ENCODE data around the gene ASB6. TPM values are rescaled to one million over a fixed set of nuclear protein-coding genes. Genes with fewer than 3 reads are reported as not detected.

ASB6 gene
- total RNA-seq, 1 experiment from 2014 or later, result 17.4 TPM

DNA sequence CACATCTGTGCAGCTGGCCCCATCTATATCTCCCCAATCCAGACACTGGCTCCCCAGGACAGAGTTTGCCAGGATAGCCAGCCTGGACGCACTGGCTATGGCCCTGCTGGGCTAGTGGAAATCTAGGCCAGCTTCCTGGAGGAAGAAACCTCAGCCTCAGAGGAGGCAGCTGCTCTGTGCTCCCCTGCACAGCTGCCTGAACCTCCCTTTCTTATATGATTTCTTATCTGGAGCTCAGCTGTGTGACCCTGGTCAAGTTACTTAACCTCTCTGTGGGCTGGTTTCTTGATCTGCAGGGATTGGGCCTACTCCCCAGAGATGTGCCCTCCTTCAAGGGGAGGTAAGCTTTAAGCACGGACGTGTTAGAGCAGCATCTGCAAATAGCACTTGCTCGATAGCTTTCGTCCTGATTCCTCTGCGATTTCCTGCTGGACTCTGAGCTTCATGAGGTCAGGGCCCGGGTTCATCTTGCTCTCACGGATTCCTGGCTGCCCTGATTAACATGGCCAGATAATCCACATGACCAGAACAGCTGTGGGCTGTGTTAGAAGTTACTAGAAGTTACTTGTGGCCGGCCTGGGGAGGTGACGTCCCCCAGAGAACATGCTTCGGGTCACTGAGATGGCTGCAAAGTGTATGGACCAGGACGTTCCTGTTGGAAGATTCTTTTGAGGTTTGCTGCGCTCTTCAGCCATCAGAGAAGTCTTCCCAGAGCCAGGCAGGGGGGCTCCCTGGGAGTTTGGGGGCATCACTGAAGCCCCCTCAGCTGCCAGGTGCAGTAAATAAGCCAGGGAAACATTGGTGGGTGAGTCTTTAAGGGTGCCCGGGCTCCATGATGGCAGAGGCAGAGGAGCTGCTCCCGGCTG, 35.6 kb downstream of the ASB6 start:
- H3K27me3 ChIP-seq (replicated peaks; ENCODE audit: control insufficient read depth, insufficient read depth, low read length), result no peaks in the 10 kb centered on the region
- no TSS peak for BruUV-seq (replicated peaks)
- ChIA-PET POLR2A (interaction anchor here (1.5 kb wide), 1 partner anchor 428 kb away, joined by 3 read pairs; the partner anchor contains the start of gene IER5L), CTCF (interaction anchor here (0.9 kb wide), 1 partner anchor 464 kb away, joined by 3 read pairs; no protein-coding TSS in a partner anchor)
- Mint-ChIP-seq H3K36me3 (ENCODE audit: insufficient read depth, unreplicated experiment) (peaks cover 5% of the 10 kb centered on the region), H3K4me3 (ENCODE audit: unreplicated experiment) (no peak overlapping the region), H3K27ac (ENCODE audit: unreplicated experiment) (peak overlapping the region; percentile 83), H3K4me1 (ENCODE audit: low read depth, unreplicated experiment) (peaks cover 9% of the 10 kb centered on the region), H3K9me3 (ENCODE audit: unreplicated experiment) (no peaks in the 10 kb centered on the region), H3K27me3 (ENCODE audit: insufficient read depth, unreplicated experiment) (no peaks in the 10 kb centered on the region)
- intact Hi-C loops (cut with micrococcal nuclease; ENCODE audit: unreplicated experiment), result loop anchor here (2.0 to 5.0 kb wide), 2 partner anchors 38 to 274 kb away; no protein-coding TSS in a partner anchor
- H3K4me3 ChIP-seq (ENCODE audit: low read depth, low read length), result no peak overlapping the region
- H3K36me3 ChIP-seq (ENCODE audit: control insufficient read depth, insufficient read depth, low read length), result no peaks in the 10 kb centered on the region
- no peak for DNase-seq
- H3K9me3 ChIP-seq, result no peaks in the 10 kb centered on the region
- TF ChIP-seq, protein P1, sequence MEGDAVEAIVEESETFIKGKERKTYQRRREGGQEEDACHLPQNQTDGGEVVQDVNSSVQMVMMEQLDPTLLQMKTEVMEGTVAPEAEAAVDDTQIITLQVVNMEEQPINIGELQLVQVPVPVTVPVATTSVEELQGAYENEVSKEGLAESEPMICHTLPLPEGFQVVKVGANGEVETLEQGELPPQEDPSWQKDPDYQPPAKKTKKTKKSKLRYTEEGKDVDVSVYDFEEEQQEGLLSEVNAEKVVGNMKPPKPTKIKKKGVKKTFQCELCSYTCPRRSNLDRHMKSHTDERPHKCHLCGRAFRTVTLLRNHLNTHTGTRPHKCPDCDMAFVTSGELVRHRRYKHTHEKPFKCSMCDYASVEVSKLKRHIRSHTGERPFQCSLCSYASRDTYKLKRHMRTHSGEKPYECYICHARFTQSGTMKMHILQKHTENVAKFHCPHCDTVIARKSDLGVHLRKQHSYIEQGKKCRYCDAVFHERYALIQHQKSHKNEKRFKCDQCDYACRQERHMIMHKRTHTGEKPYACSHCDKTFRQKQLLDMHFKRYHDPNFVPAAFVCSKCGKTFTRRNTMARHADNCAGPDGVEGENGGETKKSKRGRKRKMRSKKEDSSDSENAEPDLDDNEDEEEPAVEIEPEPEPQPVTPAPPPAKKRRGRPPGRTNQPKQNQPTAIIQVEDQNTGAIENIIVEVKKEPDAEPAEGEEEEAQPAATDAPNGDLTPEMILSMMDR (IDR thresholded peaks at IDR 0.05; ENCODE audit: insufficient read depth in 1 of 2, low read depth in 1 of 2, low read length in 1 of 2, severe bottlenecking in 1 of 2, unreplicated experiment in 1 of 2), result no peak
- peaks cover 19% of the 10 kb centered on the region for H3K4me1 ChIP-seq

DNA sequence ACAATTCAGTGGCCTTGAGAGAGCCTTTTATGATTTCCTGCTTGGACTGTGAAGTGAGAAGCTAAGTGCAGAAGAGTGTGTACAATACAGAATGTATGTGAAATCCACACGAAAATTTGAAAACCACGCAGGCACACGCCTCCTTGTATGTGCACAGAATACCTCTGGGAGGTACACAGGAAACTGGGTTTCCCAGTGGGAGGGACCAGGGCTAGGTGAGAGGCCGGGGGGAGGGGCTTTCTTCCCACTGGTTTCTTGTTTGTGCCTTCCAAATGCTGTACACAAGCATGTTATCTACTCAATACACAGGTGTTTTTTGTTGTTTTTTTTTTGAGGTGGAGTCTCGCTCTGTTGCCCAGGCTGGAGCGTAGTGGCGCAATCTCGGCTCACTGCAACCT, 37.2 kb downstream of the ASB6 start:
- peaks cover 17% of the 10 kb centered on the region for H3K4me1 ChIP-seq
- POLR2A ChIA-PET, result no interaction called here
- peak in 1 of 2 experiments; percentile 39 for DNase-seq

More for the DNA sequence above, 37.2 kb downstream of the ASB6 start:
- BruUV-seq (replicated peaks), result no TSS peak
- Histone ChIP-seq H3K9me3 (no peaks in the 10 kb centered on the region), H3K4me3 (ENCODE audit: low read depth, low read length) (no peak overlapping the region), H3K27me3 (replicated peaks; ENCODE audit: control insufficient read depth, insufficient read depth, low read length) (no peaks in the 10 kb centered on the region), H3K36me3 (ENCODE audit: control insufficient read depth, insufficient read depth, low read length) (no peaks in the 10 kb centered on the region)
- peaks cover 9% of the 10 kb centered on the region for H3K4me1 Mint-ChIP-seq (ENCODE audit: low read depth, unreplicated experiment)
- H3K27me3 Mint-ChIP-seq (ENCODE audit: insufficient read depth, unreplicated experiment), result no peaks in the 10 kb centered on the region
- CTCF ChIA-PET, result interaction anchor here (0.6 kb wide), 1 partner anchor 149 kb away, joined by 3 read pairs; no protein-coding TSS in a partner anchor
- H3K36me3 Mint-ChIP-seq (ENCODE audit: insufficient read depth, unreplicated experiment), result peaks cover 5% of the 10 kb centered on the region
- TF ChIP-seq, protein P1 (IDR thresholded peaks at IDR 0.05; ENCODE audit: insufficient read depth in 1 of 2, low read depth in 1 of 2, low read length in 1 of 2, severe bottlenecking in 1 of 2, unreplicated experiment in 1 of 2), result no peak
- no peaks in the 10 kb centered on the region for H3K9me3 Mint-ChIP-seq (ENCODE audit: unreplicated experiment)
- intact Hi-C loops (cut with micrococcal nuclease; ENCODE audit: unreplicated experiment), result loop anchor here (5.0 kb wide), 1 partner anchor 272 kb away; no protein-coding TSS in a partner anchor
- no peak overlapping the region for H3K4me3 Mint-ChIP-seq (ENCODE audit: unreplicated experiment)
- H3K27ac Mint-ChIP-seq (ENCODE audit: unreplicated experiment), result no peak overlapping the region

Measured in Caco-2 (cell line).